Endodermal cell (in vitro differentiated cells): ENCODE results near the gene GLIS1. TPM values are rescaled to one million over a fixed set of nuclear protein-coding genes. Genes with fewer than 3 reads are reported as not detected.

Experiments
- DNase-seq: peaks from one replicate; pipeline ENCODE4 v3.0.0-alpha.2; 2017
- H3K27ac ChIP-seq: 2 replicates; pipeline ENCODE4 v1.5.1; 2013; ENCODE audit warnings: mild to moderate bottlenecking, low read depth, low read length, moderate library complexity
- H3K27me3 ChIP-seq: 2 replicates; pipeline ENCODE4 v1.6.1; 2013; ENCODE audit warnings: mild to moderate bottlenecking, low read length, moderate library complexity; ENCODE audit not compliant: insufficient read depth, control insufficient read depth, poor library complexity, severe bottlenecking
- H3K36me3 ChIP-seq: 2 replicates; pipeline ENCODE4 v1.7.0; 2013; ENCODE audit warnings: mild to moderate bottlenecking, low read length, moderate library complexity; ENCODE audit not compliant: control insufficient read depth, insufficient read depth
- H3K4me1 ChIP-seq: one replicate; pipeline ENCODE4 v1.7.0; 2013; ENCODE audit warnings: low read length; ENCODE audit not compliant: control insufficient read depth, insufficient read depth
- H3K4me3 ChIP-seq: 2 replicates; pipeline ENCODE4 v1.5.1; 2013; ENCODE audit warnings: mild to moderate bottlenecking, low read length, moderate library complexity
- H3K9ac ChIP-seq: 2 replicates; pipeline ENCODE4 v1.6.1; 2013; ENCODE audit warnings: mild to moderate bottlenecking, low read length, moderate library complexity; ENCODE audit not compliant: poor library complexity, severe bottlenecking; ENCODE audit errors: extremely low read depth
- H3K9me3 ChIP-seq: 2 replicates; pipeline ENCODE4 v1.6.1; 2013; ENCODE audit warnings: mild to moderate bottlenecking, low read length, moderate library complexity; ENCODE audit not compliant: control insufficient read depth
- H3K27ac Mint-ChIP-seq: 2 replicates; pipeline ENCODE4 v1.8.0; 2020; ENCODE audit warnings: mixed read lengths
- H3K27me3 Mint-ChIP-seq: 2 replicates; pipeline ENCODE4 v1.8.0; 2021; ENCODE audit warnings: mild to moderate bottlenecking, mixed read lengths; ENCODE audit not compliant: insufficient read depth
- H3K36me3 Mint-ChIP-seq: 2 replicates; pipeline ENCODE4 v1.8.0; 2020; ENCODE audit warnings: low read depth, mixed read lengths
- H3K4me1 Mint-ChIP-seq: 2 replicates; pipeline ENCODE4 v1.8.0; 2020; ENCODE audit warnings: mixed read lengths
- H3K4me3 Mint-ChIP-seq: 2 replicates; pipeline ENCODE4 v1.8.0; 2020; ENCODE audit warnings: mild to moderate bottlenecking, moderate library complexity, mixed read lengths
- H3K9me3 Mint-ChIP-seq: 2 replicates; pipeline ENCODE4 v1.8.0; 2020; ENCODE audit warnings: mild to moderate bottlenecking, mixed read lengths
- WGBS, 2 experiments: methylation state at CpG; one replicate each; pipeline versions ENCODE4 v1.1.5 to v1.1.7; 2013; ENCODE audit warnings: missing lambda C conversion rate in 2 of 2, mixed read lengths in 1 of 2; ENCODE audit not compliant: insufficient coverage in 1 of 2, insufficient read length in 1 of 2; 5-methylcytosine and 5-hydroxymethylcytosine counted together
- total RNA-seq, 2 donors: library from RNA; stranded (reverse); fragmentation: NEBNext Ultra II Directional in 1 of 2; extraction: Animal tissue kit (Norgen Biotek cat#: 25700) in 1 of 2; gene quantifications; 2 replicates in 1 of 2; 3 replicates in 1 of 2; pipeline ENCODE4 v1.2.1, GENCODE V29; 2021
- TF ChIP-seq, protein P1 (sequence below): fragments of 200-600 bp; sonication (generic); conservative IDR thresholded peaks from 2 replicates; pipeline ENCODE4 v1.5.0; 2021; ENCODE audit warnings: antibody characterized with exemption, mild to moderate bottlenecking

The GLIS1 gene
- total RNA-seq, 2 donors from 2014 or later = 2.1 to 3.9 TPM

DNA sequence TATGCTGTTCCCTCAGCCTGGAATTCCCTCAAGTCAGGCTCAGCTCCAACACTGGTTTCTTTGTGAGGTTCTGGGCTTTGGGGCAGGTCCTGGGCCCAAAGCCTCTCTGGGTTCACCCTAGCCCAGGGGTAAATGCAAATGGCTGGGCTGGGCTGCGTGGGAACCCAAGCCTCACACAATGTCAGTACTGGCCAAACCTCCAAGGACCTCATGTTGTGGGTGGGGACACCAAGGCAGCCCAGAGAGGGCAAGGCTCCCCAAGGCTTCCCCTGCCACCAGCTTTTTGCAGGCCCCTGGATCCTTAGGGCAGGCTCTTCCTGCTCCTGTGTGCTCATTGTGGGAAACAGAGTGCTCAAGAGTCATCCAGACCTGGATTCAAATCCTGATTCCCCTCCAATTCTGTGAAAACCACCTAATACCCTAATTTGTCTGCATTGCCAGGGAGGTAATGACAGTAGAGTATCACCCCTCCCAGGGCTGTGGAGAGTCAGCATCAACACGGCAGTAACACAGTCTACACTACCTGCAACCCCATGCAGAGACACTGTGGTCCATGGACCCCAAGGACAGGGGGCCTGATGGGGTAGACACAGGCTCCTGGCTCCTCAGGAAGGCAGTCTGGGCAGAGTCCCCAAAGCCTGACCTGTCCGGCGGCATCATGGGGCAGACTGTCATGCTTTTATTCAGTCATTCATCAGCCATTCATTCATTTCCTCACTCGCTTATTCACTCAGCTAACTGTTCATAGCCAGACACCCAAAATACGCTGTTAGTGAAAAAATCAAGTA is 194.0 kb downstream of the GLIS1 start:
- DNase-seq = no peak
- Mint-ChIP-seq H3K36me3 (no peaks in the 10 kb centered on the region), H3K9me3 (no peaks in the 10 kb centered on the region), H3K4me3 (no peak overlapping the region), H3K27me3 (peaks cover 4% of the 10 kb centered on the region), H3K27ac (no peak overlapping the region), H3K4me1 (no peaks in the 10 kb centered on the region)
- no peak overlapping the region for H3K27ac ChIP-seq
- WGBS, 2 experiments = 85 to 91% methylated on average over 3 to 5 of the region's 6 CpGs
- no peaks in the 10 kb centered on the region for H3K36me3 ChIP-seq
- no peaks in the 10 kb centered on the region for H3K9me3 ChIP-seq
- no peaks in the 10 kb centered on the region for H3K4me1 ChIP-seq
- H3K4me3 ChIP-seq = no peak overlapping the region
- TF ChIP-seq, protein P1, sequence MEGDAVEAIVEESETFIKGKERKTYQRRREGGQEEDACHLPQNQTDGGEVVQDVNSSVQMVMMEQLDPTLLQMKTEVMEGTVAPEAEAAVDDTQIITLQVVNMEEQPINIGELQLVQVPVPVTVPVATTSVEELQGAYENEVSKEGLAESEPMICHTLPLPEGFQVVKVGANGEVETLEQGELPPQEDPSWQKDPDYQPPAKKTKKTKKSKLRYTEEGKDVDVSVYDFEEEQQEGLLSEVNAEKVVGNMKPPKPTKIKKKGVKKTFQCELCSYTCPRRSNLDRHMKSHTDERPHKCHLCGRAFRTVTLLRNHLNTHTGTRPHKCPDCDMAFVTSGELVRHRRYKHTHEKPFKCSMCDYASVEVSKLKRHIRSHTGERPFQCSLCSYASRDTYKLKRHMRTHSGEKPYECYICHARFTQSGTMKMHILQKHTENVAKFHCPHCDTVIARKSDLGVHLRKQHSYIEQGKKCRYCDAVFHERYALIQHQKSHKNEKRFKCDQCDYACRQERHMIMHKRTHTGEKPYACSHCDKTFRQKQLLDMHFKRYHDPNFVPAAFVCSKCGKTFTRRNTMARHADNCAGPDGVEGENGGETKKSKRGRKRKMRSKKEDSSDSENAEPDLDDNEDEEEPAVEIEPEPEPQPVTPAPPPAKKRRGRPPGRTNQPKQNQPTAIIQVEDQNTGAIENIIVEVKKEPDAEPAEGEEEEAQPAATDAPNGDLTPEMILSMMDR = no peak
- H3K27me3 ChIP-seq = no peaks in the 10 kb centered on the region
- no peak overlapping the region for H3K9ac ChIP-seq

DNA sequence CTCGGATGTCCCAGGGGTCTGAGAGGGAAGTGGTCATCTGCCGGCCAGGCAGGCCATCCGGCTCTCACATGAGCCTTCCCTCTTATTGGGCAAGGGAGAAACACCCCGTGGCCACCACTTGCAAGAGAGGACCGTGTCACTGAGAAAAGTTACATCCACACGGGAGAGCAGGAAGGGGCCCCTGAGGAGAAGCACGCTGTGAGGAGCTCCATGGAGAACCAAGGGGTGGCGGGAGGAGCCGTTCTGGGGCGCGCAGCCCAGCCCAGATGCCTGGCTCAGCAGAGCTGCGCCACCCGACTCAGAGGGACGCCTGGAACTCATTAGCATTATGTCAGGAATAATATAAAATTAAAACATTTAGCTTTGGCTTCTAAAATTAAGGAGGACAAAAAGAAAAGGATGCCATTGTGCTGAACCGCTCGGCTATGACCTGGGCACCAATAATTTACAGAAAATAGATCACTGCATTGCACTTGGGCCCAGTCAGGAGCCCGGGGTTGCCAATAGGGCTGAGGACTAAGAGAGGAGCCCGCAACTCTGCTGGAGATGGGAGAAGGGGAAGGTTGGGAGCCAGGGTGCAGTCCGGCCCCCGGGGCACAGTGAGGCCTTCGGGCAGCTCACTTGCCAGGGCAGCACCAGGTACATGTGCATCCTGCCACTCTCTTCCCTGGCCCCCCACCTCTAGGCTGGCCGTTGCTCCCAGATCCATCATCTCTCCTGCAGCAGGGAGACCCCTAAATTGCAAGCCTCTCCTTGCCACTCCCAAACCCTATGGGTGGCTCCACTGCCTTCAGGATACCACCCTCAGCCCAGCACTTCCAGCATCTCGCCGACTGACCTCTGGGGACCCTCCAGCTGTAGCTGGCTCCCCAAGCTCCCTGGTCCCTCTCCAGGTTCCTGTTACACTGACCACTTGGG is 194.9 kb downstream of the GLIS1 start:
- Mint-ChIP-seq H3K9me3 (no peaks in the 10 kb centered on the region), H3K27ac (no peak overlapping the region), H3K36me3 (no peaks in the 10 kb centered on the region), H3K27me3 (peaks cover 4% of the 10 kb centered on the region), H3K4me3 (no peak overlapping the region), H3K4me1 (no peaks in the 10 kb centered on the region)
- Histone ChIP-seq H3K9me3 (no peaks in the 10 kb centered on the region), H3K9ac (no peak overlapping the region), H3K27ac (no peak overlapping the region), H3K4me1 (no peaks in the 10 kb centered on the region), H3K27me3 (no peaks in the 10 kb centered on the region), H3K4me3 (no peak overlapping the region), H3K36me3 (no peaks in the 10 kb centered on the region)
- TF ChIP-seq, protein P1 = no peak
- no peak for DNase-seq
- 91 to 97% methylated on average over 13 to 24 of the region's 24 CpGs for WGBS, 2 experiments

DNA sequence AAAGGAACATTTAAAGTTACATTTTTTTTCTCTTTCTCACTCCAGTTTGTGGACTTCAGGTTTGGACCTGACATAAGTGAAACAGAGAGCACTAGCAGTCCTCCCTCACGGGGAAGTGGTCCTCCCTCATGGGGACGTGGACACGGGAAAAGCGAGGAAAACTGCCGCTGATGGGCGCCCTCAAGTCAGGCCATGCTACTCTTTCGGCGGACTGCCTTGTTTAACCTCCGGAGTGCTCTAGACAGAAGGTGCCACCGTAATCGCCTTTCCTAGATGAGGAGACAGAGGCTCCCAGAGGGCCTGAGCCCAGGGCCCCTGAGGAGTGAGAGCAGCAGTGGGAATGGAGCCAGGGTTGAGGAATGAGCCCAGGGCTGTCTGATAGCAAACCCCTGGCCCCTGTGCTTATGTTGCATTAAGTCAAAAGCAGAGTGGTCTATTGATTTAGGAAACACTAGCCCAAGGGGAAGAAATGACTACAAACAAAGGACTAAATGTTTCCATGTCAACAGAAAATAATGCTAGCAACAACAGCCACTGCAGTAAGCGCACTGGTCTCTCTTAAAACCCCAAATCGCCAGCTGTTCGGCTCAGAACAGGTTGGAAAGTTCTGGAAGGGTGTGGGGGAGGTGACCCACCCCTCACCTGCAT is 195.7 kb downstream of the GLIS1 start:
- Histone ChIP-seq H3K27me3 (no peaks in the 10 kb centered on the region), H3K9ac (no peak overlapping the region), H3K4me1 (no peaks in the 10 kb centered on the region), H3K9me3 (no peaks in the 10 kb centered on the region), H3K27ac (no peak overlapping the region), H3K4me3 (no peak overlapping the region), H3K36me3 (no peaks in the 10 kb centered on the region)
- Mint-ChIP-seq H3K4me1 (no peaks in the 10 kb centered on the region), H3K36me3 (no peaks in the 10 kb centered on the region), H3K27ac (no peak overlapping the region), H3K4me3 (no peak overlapping the region), H3K9me3 (no peaks in the 10 kb centered on the region), H3K27me3 (peaks cover 4% of the 10 kb centered on the region)
- WGBS, 2 experiments = 92 to 99% methylated on average over 10 to 14 of the region's 14 CpGs
- no peak for DNase-seq
- TF ChIP-seq, protein P1 = no peak
